ENCODE measurements around the gene DPP10. TPM values are rescaled to one million over a fixed set of nuclear protein-coding genes. Genes with fewer than 3 reads are reported as not detected.

Gene DPP10
- total RNA-seq, 1 donor from 2014 or later, result 1.1 TPM

GRCh38 chr2:114786901-114787300 is 344.5 kb downstream of the DPP10 start:
- Mint-ChIP-seq H3K36me3 (ENCODE audit: low read depth, unreplicated experiment) (no peaks in the 10 kb centered on the region), H3K27ac (ENCODE audit: unreplicated experiment) (no peak overlapping the region)
- FAIRE-seq, result no peak

DNA sequence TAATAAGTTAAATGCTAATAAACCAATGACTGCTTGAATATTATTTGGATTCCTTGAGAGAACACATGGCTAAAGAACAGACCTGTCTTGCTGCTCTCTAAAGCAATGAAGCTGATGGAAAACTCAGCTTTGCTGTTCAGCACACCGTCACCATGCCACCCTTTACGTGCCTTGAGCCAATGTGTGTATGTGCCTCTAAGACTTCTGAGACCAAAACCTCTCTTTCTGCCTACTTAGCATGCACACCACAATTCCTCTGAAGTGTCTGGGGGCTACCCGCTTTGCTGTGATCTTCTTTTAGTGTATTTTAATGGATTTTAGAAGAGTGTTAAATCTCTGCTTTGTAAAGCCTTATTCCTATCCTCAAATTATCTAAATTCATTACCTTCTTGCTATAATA is 345.0 kb downstream of the DPP10 start:
- Histone ChIP-seq H3K79me2 (ENCODE audit: insufficient read depth, low read length) (no peaks in the 10 kb centered on the region), H3K4me3 (ENCODE audit: insufficient read depth, low read depth, low read length) (no peak overlapping the region), H3K4me2 (ENCODE audit: low read length) (no peak overlapping the region), H3K27me3 (ENCODE audit: insufficient read depth, low read length) (no peaks in the 10 kb centered on the region), H3K36me3 (ENCODE audit: insufficient read depth, low read length) (no peaks in the 10 kb centered on the region), H3K27ac (ENCODE audit: low read depth, low read length) (no peak overlapping the region), H3K4me1 (ENCODE audit: insufficient read depth, low read length) (no peaks in the 10 kb centered on the region), H4K20me1 (ENCODE audit: insufficient read depth, low read length) (no peaks in the 10 kb centered on the region), H3K9me3 (ENCODE audit: insufficient read depth, low read depth, low read length) (no peaks in the 10 kb centered on the region), H2AFZ (ENCODE audit: low read depth, low read length) (no peak overlapping the region), H3K9ac (ENCODE audit: low read length) (no peak overlapping the region)
- peaks cover 2% of the 10 kb centered on the region for H3K27me3 Mint-ChIP-seq (ENCODE audit: low read depth, unreplicated experiment)
- H3K36me3 Mint-ChIP-seq (ENCODE audit: low read depth, unreplicated experiment), result no peaks in the 10 kb centered on the region
- no peak overlapping the region for H3K27ac Mint-ChIP-seq (ENCODE audit: unreplicated experiment)
- DNase-seq (ENCODE audit: low read depth), result no peak
- no peak overlapping the region for H3K4me3 Mint-ChIP-seq (ENCODE audit: unreplicated experiment)
- TF ChIP-seq EZH2 (IDR thresholded peaks at IDR 0.05; ENCODE audit: insufficient read depth, low read length), result no peak
- TF ChIP-seq, protein P1, sequence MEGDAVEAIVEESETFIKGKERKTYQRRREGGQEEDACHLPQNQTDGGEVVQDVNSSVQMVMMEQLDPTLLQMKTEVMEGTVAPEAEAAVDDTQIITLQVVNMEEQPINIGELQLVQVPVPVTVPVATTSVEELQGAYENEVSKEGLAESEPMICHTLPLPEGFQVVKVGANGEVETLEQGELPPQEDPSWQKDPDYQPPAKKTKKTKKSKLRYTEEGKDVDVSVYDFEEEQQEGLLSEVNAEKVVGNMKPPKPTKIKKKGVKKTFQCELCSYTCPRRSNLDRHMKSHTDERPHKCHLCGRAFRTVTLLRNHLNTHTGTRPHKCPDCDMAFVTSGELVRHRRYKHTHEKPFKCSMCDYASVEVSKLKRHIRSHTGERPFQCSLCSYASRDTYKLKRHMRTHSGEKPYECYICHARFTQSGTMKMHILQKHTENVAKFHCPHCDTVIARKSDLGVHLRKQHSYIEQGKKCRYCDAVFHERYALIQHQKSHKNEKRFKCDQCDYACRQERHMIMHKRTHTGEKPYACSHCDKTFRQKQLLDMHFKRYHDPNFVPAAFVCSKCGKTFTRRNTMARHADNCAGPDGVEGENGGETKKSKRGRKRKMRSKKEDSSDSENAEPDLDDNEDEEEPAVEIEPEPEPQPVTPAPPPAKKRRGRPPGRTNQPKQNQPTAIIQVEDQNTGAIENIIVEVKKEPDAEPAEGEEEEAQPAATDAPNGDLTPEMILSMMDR (IDR thresholded peaks at IDR 0.05; ENCODE audit: insufficient read depth, low read depth, low read length), result no peak
- H3K4me1 Mint-ChIP-seq (ENCODE audit: low read depth, unreplicated experiment), result no peaks in the 10 kb centered on the region
- H3K9me3 Mint-ChIP-seq (ENCODE audit: unreplicated experiment), result no peaks in the 10 kb centered on the region
- FAIRE-seq, result no peak

More at GRCh38 chr2:114786901-114787300, 344.5 kb downstream of the DPP10 start:
- DNase-seq (ENCODE audit: low read depth), result no peak
- Histone ChIP-seq H3K9ac (ENCODE audit: low read length) (no peak overlapping the region), H3K27me3 (ENCODE audit: insufficient read depth, low read length) (no peaks in the 10 kb centered on the region), H3K4me2 (ENCODE audit: low read length) (no peak overlapping the region), H3K79me2 (ENCODE audit: insufficient read depth, low read length) (no peaks in the 10 kb centered on the region), H2AFZ (ENCODE audit: low read depth, low read length) (no peak overlapping the region), H3K4me3 (ENCODE audit: insufficient read depth, low read depth, low read length) (no peak overlapping the region), H4K20me1 (ENCODE audit: insufficient read depth, low read length) (no peaks in the 10 kb centered on the region), H3K4me1 (ENCODE audit: insufficient read depth, low read length) (no peaks in the 10 kb centered on the region), H3K9me3 (ENCODE audit: insufficient read depth, low read depth, low read length) (no peaks in the 10 kb centered on the region), H3K36me3 (ENCODE audit: insufficient read depth, low read length) (no peaks in the 10 kb centered on the region), H3K27ac (ENCODE audit: low read depth, low read length) (no peak overlapping the region)
- no peak for TF ChIP-seq EZH2 (IDR thresholded peaks at IDR 0.05; ENCODE audit: insufficient read depth, low read length)
- TF ChIP-seq, protein P1 (IDR thresholded peaks at IDR 0.05; ENCODE audit: insufficient read depth, low read depth, low read length), result no peak
- Mint-ChIP-seq H3K4me3 (ENCODE audit: unreplicated experiment) (no peak overlapping the region), H3K4me1 (ENCODE audit: low read depth, unreplicated experiment) (no peaks in the 10 kb centered on the region), H3K27me3 (ENCODE audit: low read depth, unreplicated experiment) (peaks cover 2% of the 10 kb centered on the region), H3K9me3 (ENCODE audit: unreplicated experiment) (no peaks in the 10 kb centered on the region)

- Histone ChIP-seq H4K20me1 (ENCODE audit: insufficient read depth, low read length) (no peaks in the 10 kb centered on the region), H3K27ac (ENCODE audit: low read depth, low read length) (no peak overlapping the region), H3K9me3 (ENCODE audit: insufficient read depth, low read depth, low read length) (no peaks in the 10 kb centered on the region), H3K4me1 (ENCODE audit: insufficient read depth, low read length) (no peaks in the 10 kb centered on the region), H3K9ac (ENCODE audit: low read length) (no peak overlapping the region), H3K79me2 (ENCODE audit: insufficient read depth, low read length) (no peaks in the 10 kb centered on the region), H2AFZ (ENCODE audit: low read depth, low read length) (no peak overlapping the region), H3K27me3 (ENCODE audit: insufficient read depth, low read length) (no peaks in the 10 kb centered on the region), H3K4me3 (ENCODE audit: insufficient read depth, low read depth, low read length) (no peak overlapping the region), H3K4me2 (ENCODE audit: low read length) (no peak overlapping the region), H3K36me3 (ENCODE audit: insufficient read depth, low read length) (no peaks in the 10 kb centered on the region)
- no peaks in the 10 kb centered on the region for H3K9me3 Mint-ChIP-seq (ENCODE audit: unreplicated experiment)
- FAIRE-seq, result no peak
- no peaks in the 10 kb centered on the region for H3K4me1 Mint-ChIP-seq (ENCODE audit: low read depth, unreplicated experiment)
- H3K27me3 Mint-ChIP-seq (ENCODE audit: low read depth, unreplicated experiment), result peaks cover 2% of the 10 kb centered on the region
- H3K4me3 Mint-ChIP-seq (ENCODE audit: unreplicated experiment), result no peak overlapping the region
- no peaks in the 10 kb centered on the region for H3K36me3 Mint-ChIP-seq (ENCODE audit: low read depth, unreplicated experiment)
- no peak overlapping the region for H3K27ac Mint-ChIP-seq (ENCODE audit: unreplicated experiment)
- DNase-seq (ENCODE audit: low read depth), result no peak
- TF ChIP-seq, protein P1 (IDR thresholded peaks at IDR 0.05; ENCODE audit: insufficient read depth, low read depth, low read length), result no peak
- TF ChIP-seq EZH2 (IDR thresholded peaks at IDR 0.05; ENCODE audit: insufficient read depth, low read length), result no peak
Measured at GRCh38 chr2:114789989-114790388, 347.5 kb downstream of the DPP10 start.
